BJ (cell line): ENCODE data around the gene SMG7. TPM values are rescaled to one million over a fixed set of nuclear protein-coding genes. Genes with fewer than 3 reads are reported as not detected.

Source experiments
- CTCF ChIA-PET: fragments of 350-600 bp; formaldehyde crosslinking; extraction: SDS; loops from one replicate; lab custom pipeline; 2021; ENCODE audit warnings: antibody characterized with exemption, inconsistent platforms; lab: Yijun Ruan, JAX
- POLR2A ChIA-PET: fragments of 300-600 bp; sonication (Branson Sonifier 250); formaldehyde crosslinking; extraction: SDS; loops from one replicate; lab custom pipeline; 2021; ENCODE audit warnings: antibody characterized with exemption; lab: Charles Lee
- DNase-seq: peaks from one replicate; pipeline ENCODE4 v3.0.0-alpha.2; 2011; ENCODE audit warnings: low read depth
- H3K27me3 ChIP-seq: 2 replicates; pipeline ENCODE4 v1.6.0; 2011; ENCODE audit warnings: low read length; ENCODE audit not compliant: control insufficient read depth, insufficient read depth
- H3K36me3 ChIP-seq: 2 replicates; pipeline ENCODE4 v1.5.1; 2011; ENCODE audit warnings: low read length; ENCODE audit not compliant: control insufficient read depth, insufficient read depth
- H3K4me3 ChIP-seq: 2 replicates; pipeline ENCODE4 v1.5.1; 2011; ENCODE audit warnings: low read depth, mild to moderate bottlenecking, control low read depth, low read length
- CTCF ChIP-seq: IDR thresholded peaks from 2 replicates; pipeline ENCODE4 v1.5.1; 2011; ENCODE audit warnings: low read depth, mild to moderate bottlenecking, control low read depth, inconsistent platforms, low read length, moderate library complexity; ENCODE audit not compliant: insufficient read depth
- polyA plus RNA-seq: library from polyadenylated mRNA; depleted of rRNA; stranded (reverse); fragments of >200 nt; gene quantifications from 2 replicates; pipeline ENCODE4 v1.2.3, GENCODE V29; 2011

SMG7 gene
- polyA plus RNA-seq, 1 experiment: 26.1 TPM

- POLR2A ChIA-PET: no interaction called here
- no peak for DNase-seq
- H3K27me3 ChIP-seq: no peaks in the 10 kb centered on the region
- H3K36me3 ChIP-seq: peaks cover 3% of the 10 kb centered on the region
- CTCF ChIA-PET: no interaction called here
- TF ChIP-seq CTCF: no peak
- H3K4me3 ChIP-seq: no peak overlapping the region
Observed at GRCh38 chr1:183516725-183517124, 44.4 kb downstream of the SMG7 start.

GRCh38 chr1:183517401-183517800, 45.1 kb downstream of the SMG7 start:
- ChIA-PET CTCF (no interaction called here), POLR2A (no interaction called here)
- no peak for DNase-seq
- Histone ChIP-seq H3K4me3 (no peak overlapping the region), H3K36me3 (peaks cover 3% of the 10 kb centered on the region), H3K27me3 (no peaks in the 10 kb centered on the region)
- no peak for TF ChIP-seq CTCF

GRCh38 chr1:183520379-183520778, 48.1 kb downstream of the SMG7 start:
- CTCF ChIA-PET: no interaction called here

GRCh38 chr1:183522104-183522503, 49.8 kb downstream of the SMG7 start:
- no peak for TF ChIP-seq CTCF
- Histone ChIP-seq H3K27me3 (no peaks in the 10 kb centered on the region), H3K36me3 (peaks cover 3% of the 10 kb centered on the region), H3K4me3 (no peak overlapping the region)
- ChIA-PET CTCF (interaction anchor here (0.7 to 1.6 kb wide), 3 partner anchors 9 to 48 kb away, joined by 3 to 4 read pairs (median 3); no protein-coding TSS in a partner anchor), POLR2A (no interaction called here)
- DNase-seq: no peak

More at GRCh38 chr1:183520379-183520778, 48.1 kb downstream of the SMG7 start:
- TF ChIP-seq CTCF: no peak
- no peak overlapping the region for H3K4me3 ChIP-seq
- POLR2A ChIA-PET: no interaction called here
- H3K36me3 ChIP-seq: peaks cover 3% of the 10 kb centered on the region
- no peak for DNase-seq
- no peaks in the 10 kb centered on the region for H3K27me3 ChIP-seq

GRCh38 chr1:183528577-183528976, 56.3 kb downstream of the SMG7 start:
- no peak for DNase-seq
- peaks cover 3% of the 10 kb centered on the region; the same call in 1 of the 2 replicates for H3K36me3 ChIP-seq
- ChIA-PET POLR2A (no interaction called here), CTCF (no interaction called here)
- no peak for TF ChIP-seq CTCF
- no peaks in the 10 kb centered on the region for H3K27me3 ChIP-seq
- H3K4me3 ChIP-seq: no peak overlapping the region
